H1 (cell line): ENCODE measurements around the gene ARHGEF40. TPM values are rescaled to one million over a fixed set of nuclear protein-coding genes. Genes with fewer than 3 reads are reported as not detected.

Source experiments
- CTCF ChIA-PET: fragments of 300-600 bp; sonication (Branson Sonifier 250); formaldehyde crosslinking; loops from one replicate; lab custom pipeline; 2021; ENCODE audit not compliant: partially characterized antibody; lab: Charles Lee
- POLR2A ChIA-PET: fragments of 300-600 bp; sonication (Branson Sonifier 250); formaldehyde crosslinking; loops from one replicate; lab custom pipeline; 2021; ENCODE audit warnings: inconsistent platforms; ENCODE audit not compliant: partially characterized antibody; lab: Charles Lee
- DNase-seq, 2 experiments: peaks; one replicate each; pipeline versions ENCODE4 v3.0.0 to v3.0.0-alpha.2; 2010 to 2022; ENCODE audit warnings: low spot score in 2 of 2, low read depth in 1 of 2, mixed read lengths in 1 of 2
- FAIRE-seq: peaks from 2 replicates; lab custom pipeline; 2011; peaks lifted over from hg19 to GRCh38; lab: Jason Lieb, UNC
- H2AFZ ChIP-seq: 2 replicates; pipeline ENCODE4 v1.8.1; 2012; ENCODE audit warnings: low read length, inconsistent platforms
- H2AK5ac ChIP-seq: 2 replicates; pipeline ENCODE4 v1.6.1; 2013; ENCODE audit warnings: low read depth, low read length
- H2BK120ac ChIP-seq: replicated peaks from 2 replicates; pipeline ENCODE3; 2013; ENCODE audit warnings: low read depth, low read length, inconsistent platforms
- H2BK12ac ChIP-seq: 2 replicates; pipeline ENCODE4 v1.6.1; 2013; ENCODE audit warnings: low read depth, low read length
- H2BK15ac ChIP-seq: 2 replicates; pipeline ENCODE4 v1.6.1; 2013; ENCODE audit warnings: low read length
- H2BK20ac ChIP-seq: 2 replicates; pipeline ENCODE4 v1.6.1; 2013; ENCODE audit warnings: low read length
- H2BK5ac ChIP-seq: 2 replicates; pipeline ENCODE4 v1.6.1; 2013; ENCODE audit warnings: low read depth, low read length
- H3K14ac ChIP-seq: 2 replicates; pipeline ENCODE4 v1.6.1; 2013; ENCODE audit warnings: inconsistent platforms; ENCODE audit not compliant: insufficient read length
- H3K18ac ChIP-seq: 2 replicates; pipeline ENCODE4 v1.6.1; 2013; ENCODE audit warnings: low read length; ENCODE audit errors: extremely low read depth
- H3K23ac ChIP-seq: 2 replicates; pipeline ENCODE4 v1.6.1; 2013; ENCODE audit warnings: inconsistent platforms; ENCODE audit not compliant: insufficient read length
- H3K23me2 ChIP-seq: 2 replicates; pipeline ENCODE4 v1.6.1; 2013; ENCODE audit warnings: low read depth, low read length
- H3K27ac ChIP-seq: 2 replicates; pipeline ENCODE4 v1.6.1; 2011; ENCODE audit warnings: low read depth, low read length, inconsistent platforms
- H3K27me3 ChIP-seq, 4 experiments: replicated peaks in 1 of 4; 1 replicate in 1 of 4; 2 replicates in 3 of 4; pipeline versions ENCODE4 v1.6.1 to v1.8.1; 2011 to 2013; ENCODE audit warnings: low read length in 3 of 4, mild to moderate bottlenecking in 3 of 4, inconsistent platforms in 2 of 4, mixed read lengths in 2 of 4, moderate library complexity in 1 of 4; ENCODE audit not compliant: control insufficient read depth in 3 of 4, insufficient read depth in 3 of 4; ENCODE audit errors: extremely low read depth in 1 of 4
- H3K36me3 ChIP-seq, 4 experiments: 2 replicates each; pipeline versions ENCODE4 v1.6.1 to v1.8.1; 2011 to 2013; ENCODE audit warnings: mild to moderate bottlenecking in 4 of 4, low read length in 3 of 4, moderate library complexity in 2 of 4, control low read depth in 1 of 4, inconsistent platforms in 1 of 4; ENCODE audit not compliant: insufficient read depth in 4 of 4, control insufficient read depth in 2 of 4
- H3K4ac ChIP-seq: replicated peaks from 2 replicates; pipeline ENCODE3; 2013; ENCODE audit warnings: low read length, low read depth, mixed read lengths, inconsistent platforms; ENCODE audit not compliant: insufficient read length
- H3K4me1 ChIP-seq, 4 experiments: replicated peaks in 1 of 4; 1 replicate in 1 of 4; 2 replicates in 3 of 4; pipeline versions ENCODE4 v1.6.1 to v1.8.1; 2011 to 2013; ENCODE audit warnings: low read length in 3 of 4, inconsistent platforms in 2 of 4, mixed read lengths in 1 of 4; ENCODE audit not compliant: insufficient read depth in 4 of 4, control insufficient read depth in 3 of 4
- H3K4me2 ChIP-seq, 2 experiments: 2 replicates each; pipeline versions ENCODE4 v1.6.1 to v1.8.1; 2011 to 2013; ENCODE audit warnings: low read depth in 2 of 2, low read length in 2 of 2, control low read depth in 1 of 2, inconsistent platforms in 1 of 2, mild to moderate bottlenecking in 1 of 2; ENCODE audit not compliant: insufficient read depth in 1 of 2
- H3K4me3 ChIP-seq, 4 experiments: fragments of 200-600, 300-600 bp in 1 of 4; sonication (generic), shearing (Covaris generic), sonication (Bioruptor Twin) in 1 of 4; 2 replicates each; pipeline versions ENCODE4 v1.5.1 to v1.8.1; 2011 to 2016; ENCODE audit warnings: low read length in 4 of 4, low read depth in 3 of 4, control low read depth in 2 of 4, inconsistent platforms in 2 of 4, mild to moderate bottlenecking in 2 of 4, mixed read lengths in 1 of 4, moderate library complexity in 1 of 4; ENCODE audit not compliant: insufficient read depth in 2 of 4; ENCODE audit errors: extremely low read depth in 1 of 4
- H3K56ac ChIP-seq: replicated peaks from 2 replicates; pipeline ENCODE3; 2013; ENCODE audit warnings: low read depth, mild to moderate bottlenecking, mixed read lengths, low read length, inconsistent platforms; ENCODE audit not compliant: insufficient read length
- H3K79me1 ChIP-seq: 2 replicates; pipeline ENCODE4 v1.6.1; 2013; ENCODE audit warnings: low read depth, low read length, control low read depth
- H3K79me2 ChIP-seq, 2 experiments: 2 replicates each; pipeline versions ENCODE4 v1.6.1 to v1.8.1; 2012 to 2013; ENCODE audit warnings: low read length in 2 of 2, mild to moderate bottlenecking in 2 of 2, inconsistent platforms in 1 of 2; ENCODE audit not compliant: insufficient read depth in 2 of 2, control insufficient read depth in 1 of 2
- H3K9ac ChIP-seq, 4 experiments: replicated peaks in 1 of 4; 1 replicate in 1 of 4; 2 replicates in 3 of 4; pipeline versions ENCODE4 v1.6.1 to v1.8.1; 2011 to 2013; ENCODE audit warnings: low read depth in 3 of 4, low read length in 3 of 4, control low read depth in 2 of 4, mild to moderate bottlenecking in 2 of 4, moderate library complexity in 2 of 4, inconsistent platforms in 1 of 4; ENCODE audit errors: extremely low read depth in 1 of 4
- H3K9me3 ChIP-seq, 2 experiments: 2 replicates each; pipeline versions ENCODE4 v1.6.1 to v1.8.1; 2012 to 2013; ENCODE audit warnings: mild to moderate bottlenecking in 2 of 2, moderate library complexity in 2 of 2, control low read depth in 1 of 2, inconsistent platforms in 1 of 2, low read depth in 1 of 2, low read length in 1 of 2, mixed read lengths in 1 of 2; ENCODE audit not compliant: insufficient read depth in 2 of 2
- H4K20me1 ChIP-seq, 2 experiments: replicated peaks in 1 of 2; 2 replicates each; pipeline versions ENCODE3 to v1.8.1; 2011 to 2013; ENCODE audit warnings: inconsistent platforms in 2 of 2, low read length in 2 of 2, mild to moderate bottlenecking in 1 of 2; ENCODE audit not compliant: insufficient read depth in 2 of 2, control insufficient read depth in 1 of 2
- H4K5ac ChIP-seq: 2 replicates; pipeline ENCODE4 v1.6.1; 2013; ENCODE audit warnings: low read length, low read depth, mixed read lengths, inconsistent platforms; ENCODE audit not compliant: insufficient read length
- H4K8ac ChIP-seq: 2 replicates; pipeline ENCODE4 v1.8.0; 2013; ENCODE audit warnings: mild to moderate bottlenecking, moderate library complexity, low read length, inconsistent platforms; ENCODE audit not compliant: insufficient read depth; ENCODE audit errors: extremely low read depth
- H4K91ac ChIP-seq: replicated peaks from 2 replicates; pipeline ENCODE3; 2013; ENCODE audit warnings: low read length, mixed read lengths, inconsistent platforms; ENCODE audit not compliant: insufficient read length
- BACH1 ChIP-seq: IDR thresholded peaks from 2 replicates; pipeline ENCODE4 v1.6.1; 2012; ENCODE audit warnings: low read length, improper control_type of control experiment
- BCL11A ChIP-seq, 2 experiments: IDR thresholded peaks; one replicate each; pipeline ENCODE4 v1.6.1; 2011; ENCODE audit warnings: low read depth in 2 of 2, low read length in 2 of 2, mild to moderate bottlenecking in 2 of 2
- CEBPB ChIP-seq: IDR thresholded peaks from 2 replicates; pipeline ENCODE4 v1.6.1; 2012; ENCODE audit warnings: low read depth, low read length
- HDAC6 ChIP-seq: IDR thresholded peaks from one replicate; pipeline ENCODE4 v1.7.1; 2012; ENCODE audit warnings: low read depth, mild to moderate bottlenecking, inconsistent platforms, low read length, moderate library complexity
- KDM4A ChIP-seq: IDR thresholded peaks from one replicate; pipeline ENCODE4 v1.7.1; 2012; ENCODE audit warnings: low read depth, mild to moderate bottlenecking, moderate library complexity, low read length, inconsistent platforms; ENCODE audit not compliant: severe bottlenecking
- SIN3A ChIP-seq, 2 experiments: IDR thresholded peaks in 1 of 2; conservative IDR thresholded peaks in 1 of 2; 2 replicates each; pipeline ENCODE4 v1.6.1; 2011 to 2012; ENCODE audit warnings: low read length in 2 of 2, improper control_type of control experiment in 1 of 2, low read depth in 1 of 2, mild to moderate bottlenecking in 1 of 2
- TAF7 ChIP-seq: optimal IDR thresholded peaks from 2 replicates; pipeline ENCODE3; 2011; ENCODE audit warnings: low read depth, mild to moderate bottlenecking, inconsistent platforms, low read length, moderate library complexity, borderline replicate concordance
- TBP ChIP-seq: IDR thresholded peaks from 2 replicates; pipeline ENCODE4 v1.6.1; 2011; ENCODE audit warnings: low read depth, low read length, improper control_type of control experiment
- WGBS, 2 experiments: shearing (Covaris generic) in 1 of 2; methylation state at CpG; one replicate each; pipeline versions ENCODE4 v1.1.6 to v1.1.7; 2013 to 2015; ENCODE audit warnings: low lambda C conversion rate in 2 of 2, mixed read lengths in 2 of 2, inconsistent platforms in 1 of 2, low coverage in 1 of 2, missing lambda C conversion rate in 1 of 2; ENCODE audit not compliant: insufficient replicate concordance in 2 of 2, insufficient coverage in 1 of 2, insufficient read length in 1 of 2; ENCODE audit errors: extremely low coverage in 1 of 2, missing lambda C conversion rate in 1 of 2; 5-methylcytosine and 5-hydroxymethylcytosine counted together
- polyA plus RNA-seq, 7 experiments: library from polyadenylated mRNA; depleted of rRNA in 3 of 7; stranded (reverse) in 5 of 7; unstranded in 2 of 7; fragments of >200 nt in 5 of 7; fragments of 200-250 nt in 2 of 7; gene quantifications; 1 replicate in 5 of 7; 2 replicates in 1 of 7; 4 replicates in 1 of 7; pipeline versions ENCODE4 v1.2.1 to v1.2.3, GENCODE V29; 2011 to 2013; ENCODE audit warnings: missing spikeins in 2 of 7, mixed read lengths in 2 of 7
- total RNA-seq: library from RNA; stranded (reverse); fragmentation: NEBNext Ultra II Directional; extraction: Animal tissue kit (Norgen Biotek cat#: 25700); gene quantifications from 2 replicates; pipeline ENCODE4 v1.2.1, GENCODE V29; 2021

ARHGEF40 gene
- total and polyA plus RNA-seq, 2 of the 8 experiments (the other 6 are each of a cell fraction or from before 2014, with no cell fraction given) = 53.1 to 101 TPM

GRCh38 chr14:21075719-21076437 is 5.8 kb downstream of the ARHGEF40 start:
- TF ChIP-seq BCL11A (IDR thresholded peaks at IDR 0.05; ENCODE audit: low read depth in 2 of 2, low read length in 2 of 2) (no peak), SIN3A (conservative IDR thresholded peaks at IDR 0.05 in 1 of 2, IDR thresholded peaks at IDR 0.05 in 1 of 2; ENCODE audit: low read depth in 1 of 2, low read length in 2 of 2) (no peak), BACH1 (no peak), TAF7 (no peak), KDM4A (no peak), CEBPB (no peak), HDAC6 (no peak), TBP (no peak)
- DNase-seq = no peak
- Histone ChIP-seq H3K27ac (no peak overlapping the region), H3K23me2 (peaks cover 6% of the 10 kb centered on the region; the same call in 1 of the 2 replicates), H2AK5ac (no peak overlapping the region), H2AFZ (no peak overlapping the region), H2BK5ac (no peak overlapping the region), H4K8ac (no peak overlapping the region), H3K18ac (no peak overlapping the region), H3K56ac (no peak overlapping the region), H3K4me2 (no peak overlapping the region), H4K5ac (no peak overlapping the region), H3K4me1 (peaks cover 3 to 9% (median 5%) of the 10 kb centered on the region in 4 experiments; a peak in 6 of 7 replicates), H2BK15ac (no peak overlapping the region), H2BK20ac (no peak overlapping the region), H3K79me1 (peaks cover 2% of the 10 kb centered on the region), H3K36me3 (peaks cover 41 to 70% (median 57%) of the 10 kb centered on the region in 4 experiments), H3K9ac (no peak overlapping the region), H3K14ac (no peak overlapping the region), H4K91ac (no peak overlapping the region), H3K4me3 (no peak overlapping the region), H3K9me3 (no peaks in the 10 kb centered on the region), H3K4ac (no peak overlapping the region), H2BK120ac (no peak overlapping the region), H4K20me1 (peaks cover 2 to 9% of the 10 kb centered on the region in 2 experiments), H3K79me2 (peaks cover 0 to 13% of the 10 kb centered on the region in 2 experiments; a peak in 2 of 4 replicates), H3K27me3 (no peaks in the 10 kb centered on the region), H2BK12ac (no peak overlapping the region), H3K23ac (no peak overlapping the region)
- no peak for FAIRE-seq
- ChIA-PET CTCF (interaction anchor here (1.3 to 6.6 kb wide), 5 partner anchors 8 to 61 kb away, joined by 5 to 110 read pairs (median 66); partner anchors contain the start of gene TMEM253), POLR2A (interaction anchor here (12.4 kb wide), 1 partner anchor 9 kb away, joined by 245 read pairs; no protein-coding TSS in a partner anchor)
- WGBS, 2 experiments = 96% methylated on average over 7 of the region's 9 CpGs; no CpG with 5 or more reads in 1 of the 2 experiments
